Astrocyte (in vitro differentiated cells and primary cell): ENCODE measurements around the gene INAVA. TPM values are rescaled to one million over a fixed set of nuclear protein-coding genes. Genes with fewer than 3 reads are reported as not detected.

ENCODE experiments used
- DNase-seq: peaks from one replicate; pipeline ENCODE4 v3.0.0-alpha.2; 2010; ENCODE audit warnings: low read depth
- FAIRE-seq: peaks from 2 replicates; lab custom pipeline; 2011; peaks lifted over from hg19 to GRCh38; lab: Jason Lieb, UNC
- H2AFZ ChIP-seq: 2 replicates; pipeline ENCODE4 v1.6.0; 2012; ENCODE audit warnings: low read depth, low read length, inconsistent platforms
- H3K27ac ChIP-seq: 2 replicates; pipeline ENCODE4 v1.5.1; 2011; ENCODE audit warnings: low read depth, low read length, inconsistent platforms
- H3K27me3 ChIP-seq: 2 replicates; pipeline ENCODE4 v1.6.0; 2011; ENCODE audit warnings: low read length, inconsistent platforms; ENCODE audit not compliant: insufficient read depth
- H3K36me3 ChIP-seq: 2 replicates; pipeline ENCODE4 v1.5.1; 2011; ENCODE audit warnings: low read length, inconsistent platforms; ENCODE audit not compliant: insufficient read depth
- H3K4me1 ChIP-seq: 2 replicates; pipeline ENCODE4 v1.5.1; 2011; ENCODE audit warnings: low read length, inconsistent platforms; ENCODE audit not compliant: insufficient read depth
- H3K4me2 ChIP-seq: 2 replicates; pipeline ENCODE4 v1.6.0; 2012; ENCODE audit warnings: low read length, inconsistent platforms
- H3K4me3 ChIP-seq: 2 replicates; pipeline ENCODE4 v1.5.1; 2011; ENCODE audit warnings: low read depth, mild to moderate bottlenecking, low read length, inconsistent platforms; ENCODE audit not compliant: insufficient read depth
- H3K79me2 ChIP-seq: 2 replicates; pipeline ENCODE4 v1.6.0; 2012; ENCODE audit warnings: mild to moderate bottlenecking, low read length, inconsistent platforms; ENCODE audit not compliant: insufficient read depth
- H3K9ac ChIP-seq: 2 replicates; pipeline ENCODE4 v1.6.0; 2012; ENCODE audit warnings: mild to moderate bottlenecking, low read length, inconsistent platforms
- H3K9me3 ChIP-seq: 2 replicates; pipeline ENCODE4 v1.5.1; 2012; ENCODE audit warnings: low read depth, mild to moderate bottlenecking, low read length, inconsistent platforms; ENCODE audit not compliant: insufficient read depth
- H4K20me1 ChIP-seq: 2 replicates; pipeline ENCODE4 v1.6.0; 2012; ENCODE audit warnings: low read length, inconsistent platforms; ENCODE audit not compliant: insufficient read depth
- H3K27ac Mint-ChIP-seq: one replicate; pipeline ENCODE4 v1.8.0; 2021; ENCODE audit warnings: mild to moderate bottlenecking, mixed read lengths; ENCODE audit not compliant: unreplicated experiment
- H3K27me3 Mint-ChIP-seq: one replicate; pipeline ENCODE4 v1.8.0; 2021; ENCODE audit warnings: low read depth, mixed read lengths; ENCODE audit not compliant: unreplicated experiment
- H3K36me3 Mint-ChIP-seq: one replicate; pipeline ENCODE4 v1.8.0; 2021; ENCODE audit warnings: low read depth, mixed read lengths; ENCODE audit not compliant: unreplicated experiment
- H3K4me1 Mint-ChIP-seq: one replicate; pipeline ENCODE4 v1.8.0; 2021; ENCODE audit warnings: low read depth, mixed read lengths; ENCODE audit not compliant: unreplicated experiment
- H3K4me3 Mint-ChIP-seq: one replicate; pipeline ENCODE4 v1.8.0; 2021; ENCODE audit warnings: mild to moderate bottlenecking, moderate library complexity, mixed read lengths; ENCODE audit not compliant: unreplicated experiment
- H3K9me3 Mint-ChIP-seq: one replicate; pipeline ENCODE4 v1.8.0; 2021; ENCODE audit warnings: mild to moderate bottlenecking, mixed read lengths; ENCODE audit not compliant: unreplicated experiment
- EZH2 ChIP-seq: IDR thresholded peaks from 2 replicates; pipeline ENCODE4 v1.6.1; 2012; ENCODE audit warnings: mild to moderate bottlenecking, low read length, inconsistent platforms; ENCODE audit not compliant: insufficient read depth
- total RNA-seq: library from RNA; stranded (reverse); gene quantifications from 2 replicates; pipeline ENCODE4 v1.2.1, GENCODE V29; 2021
- TF ChIP-seq, protein P1 (sequence below): IDR thresholded peaks from 2 replicates; pipeline ENCODE4 v1.5.1; 2011; ENCODE audit warnings: low read depth, mild to moderate bottlenecking, inconsistent platforms, low read length, moderate library complexity; ENCODE audit not compliant: insufficient read depth

INAVA gene
- total RNA-seq, 1 donor from 2014 or later: 10.3 TPM

- Histone ChIP-seq H3K27ac (no peak overlapping the region), H4K20me1 (no peaks in the 10 kb centered on the region), H3K27me3 (no peaks in the 10 kb centered on the region), H3K36me3 (no peaks in the 10 kb centered on the region), H3K9me3 (no peaks in the 10 kb centered on the region), H3K4me3 (no peak overlapping the region), H3K4me1 (peaks cover 3% of the 10 kb centered on the region), H3K4me2 (no peak overlapping the region), H2AFZ (no peak overlapping the region), H3K9ac (no peak overlapping the region), H3K79me2 (no peaks in the 10 kb centered on the region)
- peaks cover 30% of the 10 kb centered on the region for H3K4me1 Mint-ChIP-seq
- FAIRE-seq: no peak
- no peak for TF ChIP-seq EZH2
- TF ChIP-seq, protein P1, sequence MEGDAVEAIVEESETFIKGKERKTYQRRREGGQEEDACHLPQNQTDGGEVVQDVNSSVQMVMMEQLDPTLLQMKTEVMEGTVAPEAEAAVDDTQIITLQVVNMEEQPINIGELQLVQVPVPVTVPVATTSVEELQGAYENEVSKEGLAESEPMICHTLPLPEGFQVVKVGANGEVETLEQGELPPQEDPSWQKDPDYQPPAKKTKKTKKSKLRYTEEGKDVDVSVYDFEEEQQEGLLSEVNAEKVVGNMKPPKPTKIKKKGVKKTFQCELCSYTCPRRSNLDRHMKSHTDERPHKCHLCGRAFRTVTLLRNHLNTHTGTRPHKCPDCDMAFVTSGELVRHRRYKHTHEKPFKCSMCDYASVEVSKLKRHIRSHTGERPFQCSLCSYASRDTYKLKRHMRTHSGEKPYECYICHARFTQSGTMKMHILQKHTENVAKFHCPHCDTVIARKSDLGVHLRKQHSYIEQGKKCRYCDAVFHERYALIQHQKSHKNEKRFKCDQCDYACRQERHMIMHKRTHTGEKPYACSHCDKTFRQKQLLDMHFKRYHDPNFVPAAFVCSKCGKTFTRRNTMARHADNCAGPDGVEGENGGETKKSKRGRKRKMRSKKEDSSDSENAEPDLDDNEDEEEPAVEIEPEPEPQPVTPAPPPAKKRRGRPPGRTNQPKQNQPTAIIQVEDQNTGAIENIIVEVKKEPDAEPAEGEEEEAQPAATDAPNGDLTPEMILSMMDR: no peak
- H3K4me3 Mint-ChIP-seq: no peak overlapping the region
- DNase-seq: no peak
- H3K9me3 Mint-ChIP-seq: peaks cover 2% of the 10 kb centered on the region
- H3K27me3 Mint-ChIP-seq: no peaks in the 10 kb centered on the region
- H3K27ac Mint-ChIP-seq: no peak overlapping the region
- peaks cover 7% of the 10 kb centered on the region for H3K36me3 Mint-ChIP-seq
Observed at GRCh38 chr1:200901796-200902444, 7.2 kb downstream of the INAVA start.

GRCh38 chr1:200903793-200904192, 9.1 kb downstream of the INAVA start:
- no peaks in the 10 kb centered on the region for H3K27me3 Mint-ChIP-seq
- H3K9ac ChIP-seq: no peak overlapping the region

DNA sequence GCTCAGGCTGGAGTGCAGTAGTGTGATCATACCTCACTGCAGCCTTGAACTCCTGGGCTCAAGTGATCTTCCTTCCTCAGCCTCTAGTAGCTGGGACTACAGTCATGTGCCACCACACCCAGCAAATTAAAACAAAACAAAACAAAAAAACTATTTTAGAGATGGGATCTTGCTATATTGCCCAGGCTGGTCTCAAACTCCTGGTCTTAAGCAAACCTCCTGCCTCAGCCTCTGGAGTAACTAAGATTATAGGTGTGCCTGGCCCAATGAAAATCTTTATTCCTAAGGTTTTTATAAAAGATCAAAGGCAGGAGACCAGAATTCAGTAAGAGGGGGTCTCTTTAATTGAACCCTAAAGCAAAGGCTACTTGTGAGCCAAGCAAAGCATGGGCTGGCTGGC, 10.1 kb downstream of the INAVA start:
- Mint-ChIP-seq H3K4me3 (no peak overlapping the region), H3K36me3 (peaks cover 5% of the 10 kb centered on the region), H3K9me3 (no peaks in the 10 kb centered on the region), H3K4me1 (peaks cover 13% of the 10 kb centered on the region), H3K27me3 (no peaks in the 10 kb centered on the region), H3K27ac (no peak overlapping the region)
- H3K4me3 ChIP-seq: no peak overlapping the region
- DNase-seq (no peak), FAIRE-seq (no peak)
- no peaks in the 10 kb centered on the region for H4K20me1 ChIP-seq
- no peaks in the 10 kb centered on the region for H3K4me1 ChIP-seq
- H3K36me3 ChIP-seq: no peaks in the 10 kb centered on the region
- no peaks in the 10 kb centered on the region for H3K27me3 ChIP-seq
- H2AFZ ChIP-seq: no peak overlapping the region
- H3K79me2 ChIP-seq: no peaks in the 10 kb centered on the region
- H3K4me2 ChIP-seq: no peak overlapping the region
- H3K9ac ChIP-seq: no peak overlapping the region
- no peak overlapping the region for H3K27ac ChIP-seq
- no peaks in the 10 kb centered on the region for H3K9me3 ChIP-seq
- TF ChIP-seq EZH2: no peak
- TF ChIP-seq, protein P1: no peak

More at GRCh38 chr1:200903793-200904192, 9.1 kb downstream of the INAVA start:
- H3K4me3 Mint-ChIP-seq: no peak overlapping the region
- TF ChIP-seq EZH2: no peak
- TF ChIP-seq, protein P1: no peak
- H3K4me3 ChIP-seq: no peak overlapping the region
- no peaks in the 10 kb centered on the region for H3K4me1 ChIP-seq
- H3K27ac ChIP-seq: no peak overlapping the region
- no peak for FAIRE-seq
- no peaks in the 10 kb centered on the region for H3K27me3 ChIP-seq
- H3K9me3 Mint-ChIP-seq: no peaks in the 10 kb centered on the region
- no peak overlapping the region for H2AFZ ChIP-seq
- H4K20me1 ChIP-seq: no peaks in the 10 kb centered on the region
- no peaks in the 10 kb centered on the region for H3K36me3 ChIP-seq
- no peaks in the 10 kb centered on the region for H3K79me2 ChIP-seq
- no peak overlapping the region for H3K27ac Mint-ChIP-seq
- H3K4me1 Mint-ChIP-seq: peaks cover 15% of the 10 kb centered on the region
- no peak overlapping the region for H3K4me2 ChIP-seq
- no peaks in the 10 kb centered on the region for H3K9me3 ChIP-seq
- H3K36me3 Mint-ChIP-seq: peaks cover 7% of the 10 kb centered on the region
- DNase-seq: no peak
